Breast epithelium (tissue), 4 donors: ENCODE measurements around the gene WSB1. TPM values are rescaled to one million over a fixed set of nuclear protein-coding genes. Genes with fewer than 3 reads are reported as not detected.

Experiments
- DNase-seq, 2 donors: peaks; one replicate each; pipeline ENCODE4 v3.0.0-alpha.2; 2019; ENCODE audit warnings: low spot score in 2 of 2
- H3K27ac ChIP-seq, 2 donors: fragments of 200-600 bp; sonication (generic) in 1 of 2; one replicate each; pipeline ENCODE4 v1.5.1; 2016 to 2019; ENCODE audit warnings: mild to moderate bottlenecking in 1 of 2
- H3K27me3 ChIP-seq, 2 donors: fragments of 200-600 bp; sonication (generic) in 1 of 2; one replicate each; pipeline versions ENCODE4 v1.5.1 to v1.6.0; 2017 to 2019; ENCODE audit warnings: control low read depth in 1 of 2, mild to moderate bottlenecking in 1 of 2
- H3K36me3 ChIP-seq: fragments of 200-600 bp; one replicate; pipeline ENCODE4 v1.5.1; 2019
- H3K4me1 ChIP-seq, 2 donors: fragments of 200-600 bp; sonication (generic); one replicate each; pipeline ENCODE4 v1.5.1; 2016 to 2019; ENCODE audit warnings: control low read depth in 1 of 2
- H3K4me3 ChIP-seq, 3 donors: fragments of 200-600 bp; sonication (generic); 1 replicate in 2 of 3; 2 replicates in 1 of 3; pipeline ENCODE4 v1.5.1; 2016 to 2019; ENCODE audit warnings: mild to moderate bottlenecking in 3 of 3, moderate library complexity in 2 of 3
- H3K9me3 ChIP-seq, 2 donors: fragments of 200-600 bp; sonication (generic) in 1 of 2; one replicate each; pipeline ENCODE4 v1.5.1; 2016 to 2019; ENCODE audit warnings: control low read depth in 1 of 2
- CTCF ChIP-seq, 3 donors: fragments of 450-650 bp; IDR thresholded peaks; one replicate each; pipeline ENCODE4 v1.5.1; 2016 to 2017; ENCODE audit warnings: antibody characterized with exemption in 3 of 3, mild to moderate bottlenecking in 3 of 3, moderate library complexity in 3 of 3
- POLR2A ChIP-seq: fragments of 450-650 bp; IDR thresholded peaks from one replicate; pipeline ENCODE4 v1.6.1; 2016; ENCODE audit warnings: antibody characterized with exemption, mild to moderate bottlenecking, moderate library complexity
- POLR2AphosphoS5 ChIP-seq, 3 donors: sonication (generic); formaldehyde crosslinking; IDR thresholded peaks; one replicate each; pipeline ENCODE4 v1.6.1; 2017; ENCODE audit warnings: antibody characterized with exemption in 3 of 3
- intact Hi-C: fragments of 100-400 bp; cut with DNase I; formaldehyde crosslinking; loops from one replicate; pipeline ENCODE4 v1.15.1; 2023; ENCODE audit warnings: low total_unique reads
- total RNA-seq, 3 donors: library from RNA; depleted of rRNA; stranded (reverse); fragments of >200 nt; gene quantifications; one replicate each; pipeline ENCODE4 v1.1.0, GENCODE V29; 2016

The WSB1 gene
- total RNA-seq, 3 donors from 2014 or later, result 90.6 to 219 (median 160) TPM

GRCh38 chr17:27284811-27285415 is 9.0 kb upstream of the WSB1 start:
- Histone ChIP-seq H3K27ac (no peak overlapping the region), H3K4me3 (no peak overlapping the region), H3K36me3 (no peaks in the 10 kb centered on the region), H3K27me3 (no peaks in the 10 kb centered on the region), H3K9me3 (no peaks in the 10 kb centered on the region), H3K4me1 (no peaks in the 10 kb centered on the region)
- DNase-seq, result no peak
- TF ChIP-seq POLR2AphosphoS5 (IDR thresholded peaks at IDR 0.05), result no peak
- TF ChIP-seq CTCF (IDR thresholded peaks at IDR 0.05), result no peak
- intact Hi-C loops, result no loop called here

GRCh38 chr17:27285516-27285915 is 8.4 kb upstream of the WSB1 start:
- no peak for DNase-seq
- TF ChIP-seq POLR2AphosphoS5 (IDR thresholded peaks at IDR 0.05), result no peak
- TF ChIP-seq CTCF (IDR thresholded peaks at IDR 0.05), result no peak
- no peak for TF ChIP-seq POLR2A

GRCh38 chr17:27288183-27288582 is 5.7 kb upstream of the WSB1 start:
- Histone ChIP-seq H3K36me3 (no peaks in the 10 kb centered on the region), H3K4me3 (no peak overlapping the region), H3K4me1 (no peaks in the 10 kb centered on the region), H3K27me3 (no peaks in the 10 kb centered on the region), H3K9me3 (no peaks in the 10 kb centered on the region), H3K27ac (no peak overlapping the region)
- intact Hi-C loops, result no loop called here
- no peak for DNase-seq
- TF ChIP-seq POLR2AphosphoS5 (IDR thresholded peaks at IDR 0.05) (no peak), CTCF (IDR thresholded peaks at IDR 0.05) (no peak), POLR2A (no peak)

More at GRCh38 chr17:27285516-27285915, 8.4 kb upstream of the WSB1 start:
- intact Hi-C loops, result no loop called here
- H3K36me3 ChIP-seq, result no peaks in the 10 kb centered on the region
- H3K27ac ChIP-seq, result no peak overlapping the region
- no peak overlapping the region for H3K4me3 ChIP-seq
- H3K9me3 ChIP-seq, result no peaks in the 10 kb centered on the region
- no peaks in the 10 kb centered on the region for H3K4me1 ChIP-seq
- no peaks in the 10 kb centered on the region for H3K27me3 ChIP-seq

GRCh38 chr17:27289856-27290255 is 4.1 kb upstream of the WSB1 start:
- H3K27me3 ChIP-seq, result no peaks in the 10 kb centered on the region
- TF ChIP-seq POLR2AphosphoS5 (IDR thresholded peaks at IDR 0.05), result no peak
- no peak for TF ChIP-seq POLR2A
- TF ChIP-seq CTCF (IDR thresholded peaks at IDR 0.05), result no peak
- no peak overlapping the region for H3K4me3 ChIP-seq
- intact Hi-C loops, result no loop called here
- H3K36me3 ChIP-seq, result no peaks in the 10 kb centered on the region
- no peaks in the 10 kb centered on the region for H3K9me3 ChIP-seq
- no peaks in the 10 kb centered on the region for H3K4me1 ChIP-seq
- DNase-seq, result no peak
- H3K27ac ChIP-seq, result no peak overlapping the region

- Histone ChIP-seq H3K4me1 (no peaks in the 10 kb centered on the region), H3K27me3 (no peaks in the 10 kb centered on the region), H3K27ac (no peak overlapping the region), H3K9me3 (no peaks in the 10 kb centered on the region), H3K4me3 (no peak overlapping the region), H3K36me3 (no peaks in the 10 kb centered on the region)
- intact Hi-C loops, result no loop called here
- TF ChIP-seq POLR2A (no peak), CTCF (IDR thresholded peaks at IDR 0.05) (no peak), POLR2AphosphoS5 (IDR thresholded peaks at IDR 0.05) (no peak)
- no peak for DNase-seq
Observed at GRCh38 chr17:27290916-27291598, 2.9 kb upstream of the WSB1 start.
